ENCODE results near the gene RGS14. TPM values are rescaled to one million over a fixed set of nuclear protein-coding genes. Genes with fewer than 3 reads are reported as not detected.
"Not testable (repeated sequence)": the region's sequence is repeated elsewhere in the genome, so short reads cannot be mapped to it uniquely, and the experiment has no call there.

Gene RGS14
- total RNA-seq, 1 donor from 2014 or later: 9.9 TPM

- DNase-seq: no peak
Measured at GRCh38 chr5:177365845-177366527, 8.3 kb downstream of the RGS14 start.

GRCh38 chr5:177366528-177367322 is 9.0 kb downstream of the RGS14 start:
- DNase-seq: peak; percentile 83

- no peak for DNase-seq
Measured at GRCh38 chr5:177367323-177367848, 9.7 kb downstream of the RGS14 start.

GRCh38 chr5:177367981-177368868 is 10.5 kb downstream of the RGS14 start:
- no peak for DNase-seq

GRCh38 chr5:177368869-177369644 is 11.3 kb downstream of the RGS14 start:
- DNase-seq: peak; percentile 58

- DNase-seq: no peak
Measured at GRCh38 chr5:177369645-177370440, 12.1 kb downstream of the RGS14 start.

- DNase-seq: peak; percentile 93
Measured at GRCh38 chr5:177370488-177371119, 12.9 kb downstream of the RGS14 start.

- DNase-seq: no peak
Measured at GRCh38 chr5:177371120-177372033, 13.7 kb downstream of the RGS14 start.

GRCh38 chr5:177372034-177372896 is 14.5 kb downstream of the RGS14 start:
- DNase-seq: no peak

DNA sequence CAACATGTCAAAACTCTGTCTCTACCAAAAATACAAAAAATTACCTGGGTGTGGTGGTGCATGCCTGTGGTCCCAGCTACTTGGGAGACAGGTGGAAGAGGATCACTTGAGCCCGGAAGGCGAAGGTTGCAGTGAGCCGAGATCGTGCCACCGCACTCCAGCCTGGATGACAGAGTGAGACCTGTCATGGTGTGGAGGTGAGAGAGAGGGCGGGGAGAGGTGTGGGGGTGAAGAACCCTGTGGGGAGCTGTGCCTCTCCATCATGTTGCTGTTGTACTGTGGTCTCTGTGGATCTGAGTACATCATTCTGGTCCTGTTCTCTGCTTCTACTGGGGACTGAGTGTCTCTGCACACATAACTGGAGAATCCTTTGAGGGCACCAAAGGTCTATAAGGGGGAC is 15.2 kb downstream of the RGS14 start:
- no peak for DNase-seq

- no peak for DNase-seq
Measured at GRCh38 chr5:177373806-177374205, 16.1 kb downstream of the RGS14 start.

DNA sequence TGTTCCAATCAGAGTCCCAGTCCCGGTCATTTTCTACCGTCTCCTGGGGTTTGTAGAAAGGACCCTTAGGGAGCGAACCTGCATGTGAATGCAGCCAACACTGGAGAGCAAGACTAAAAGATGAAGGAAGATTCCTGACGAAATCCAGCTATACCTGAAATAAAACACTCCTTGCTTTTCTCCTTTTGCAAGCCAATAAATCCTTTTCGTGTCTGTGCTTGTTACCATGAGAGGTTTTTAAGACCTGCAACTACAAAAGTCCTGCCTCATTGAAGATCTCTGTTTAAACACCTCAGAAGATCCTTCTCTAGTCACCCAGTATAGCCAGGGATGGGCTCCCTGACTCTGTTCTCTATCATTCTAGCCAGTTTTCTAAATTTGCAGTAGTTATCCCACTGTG is 16.5 kb downstream of the RGS14 start:
- DNase-seq: no peak

DNA sequence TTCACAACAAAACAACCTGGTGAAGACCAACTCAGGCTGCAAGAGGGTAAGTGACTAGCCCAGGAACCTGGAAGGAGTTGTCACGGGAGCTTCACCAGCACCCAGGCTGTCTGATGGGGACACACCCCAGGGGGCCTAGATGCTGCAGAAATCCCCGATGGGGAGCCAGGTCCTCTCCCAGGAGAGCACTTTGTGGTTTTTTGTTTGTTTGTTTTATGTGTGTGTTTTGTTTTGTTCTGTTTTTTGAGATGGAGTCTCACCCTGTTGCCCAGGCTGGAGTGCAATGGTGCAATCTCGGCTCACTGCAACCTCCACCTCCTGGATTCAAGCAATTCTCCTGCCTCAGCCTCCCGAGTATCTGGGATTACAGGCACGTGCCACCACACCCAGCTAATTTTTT is 17.8 kb downstream of the RGS14 start:
- not testable (repeated sequence) for DNase-seq

GRCh38 chr5:177376107-177376506 is 18.4 kb downstream of the RGS14 start:
- no peak for DNase-seq

- no peak for DNase-seq
Measured at GRCh38 chr5:177377851-177378776, 20.4 kb downstream of the RGS14 start.

GRCh38 chr5:177378884-177379883 is 21.5 kb downstream of the RGS14 start:
- peak; percentile 41 for DNase-seq

Data from dermis blood vessel endothelial cell (primary cell).